B cell (primary cell): Measurements from ENCODE around the gene ATAD1.

Experiments
- EZH2 ChIP-seq: IDR thresholded peaks from 2 replicates; pipeline ENCODE4 v1.6.1; 2012; ENCODE audit warnings: borderline replicate concordance, low read depth, mild to moderate bottlenecking, moderate library complexity, low read length; ENCODE audit not compliant: insufficient read depth, poor library complexity, severe bottlenecking
- TF ChIP-seq, protein P1 (sequence below): fragments of 200-600 bp; IDR thresholded peaks from one replicate; pipeline ENCODE4 v1.8.0; 2022; ENCODE audit warnings: antibody characterized with exemption, mild to moderate bottlenecking

DNA sequence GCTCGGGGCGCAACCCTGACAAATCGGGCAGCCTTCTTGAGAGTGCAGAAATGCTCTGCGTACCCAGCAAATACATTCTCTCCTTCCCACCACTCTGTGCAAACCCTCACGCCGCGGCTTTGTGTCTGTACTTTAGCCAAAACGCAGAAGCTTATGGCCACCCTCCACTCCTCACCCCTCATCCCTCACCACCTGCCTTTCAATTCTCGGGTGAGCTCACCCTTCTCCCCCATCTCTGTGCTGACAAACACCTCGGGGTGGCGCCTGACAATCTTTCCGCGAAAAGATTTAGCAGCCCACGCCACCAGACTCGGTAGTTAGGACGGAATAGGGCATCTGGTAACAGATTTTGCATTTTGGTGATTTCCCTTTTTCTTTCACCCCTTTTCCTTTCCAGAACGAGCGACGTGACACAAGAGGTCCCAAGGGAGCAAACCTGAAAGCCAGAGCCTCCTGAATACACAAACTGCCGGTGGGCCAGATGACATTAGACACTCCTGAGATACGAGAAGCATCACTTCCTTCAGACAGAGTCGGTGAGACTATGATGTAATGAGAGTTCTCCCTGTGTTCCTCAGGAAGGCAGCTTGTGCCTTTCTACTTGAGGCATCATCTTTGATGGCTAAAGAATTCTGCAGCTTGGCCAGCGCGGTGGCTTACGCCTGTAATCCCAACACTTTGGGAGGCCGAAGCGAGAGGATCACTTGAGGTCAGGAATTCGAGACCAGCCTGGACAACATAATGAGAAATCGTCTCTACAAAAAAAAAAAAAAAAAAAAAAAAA, 671 bp upstream of the ATAD1 start:
- TF ChIP-seq EZH2 = no peak
- TF ChIP-seq, protein P1, sequence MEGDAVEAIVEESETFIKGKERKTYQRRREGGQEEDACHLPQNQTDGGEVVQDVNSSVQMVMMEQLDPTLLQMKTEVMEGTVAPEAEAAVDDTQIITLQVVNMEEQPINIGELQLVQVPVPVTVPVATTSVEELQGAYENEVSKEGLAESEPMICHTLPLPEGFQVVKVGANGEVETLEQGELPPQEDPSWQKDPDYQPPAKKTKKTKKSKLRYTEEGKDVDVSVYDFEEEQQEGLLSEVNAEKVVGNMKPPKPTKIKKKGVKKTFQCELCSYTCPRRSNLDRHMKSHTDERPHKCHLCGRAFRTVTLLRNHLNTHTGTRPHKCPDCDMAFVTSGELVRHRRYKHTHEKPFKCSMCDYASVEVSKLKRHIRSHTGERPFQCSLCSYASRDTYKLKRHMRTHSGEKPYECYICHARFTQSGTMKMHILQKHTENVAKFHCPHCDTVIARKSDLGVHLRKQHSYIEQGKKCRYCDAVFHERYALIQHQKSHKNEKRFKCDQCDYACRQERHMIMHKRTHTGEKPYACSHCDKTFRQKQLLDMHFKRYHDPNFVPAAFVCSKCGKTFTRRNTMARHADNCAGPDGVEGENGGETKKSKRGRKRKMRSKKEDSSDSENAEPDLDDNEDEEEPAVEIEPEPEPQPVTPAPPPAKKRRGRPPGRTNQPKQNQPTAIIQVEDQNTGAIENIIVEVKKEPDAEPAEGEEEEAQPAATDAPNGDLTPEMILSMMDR = no peak
